GM21447 (cell line): Measurements from ENCODE around the gene FTCDNL1.

Experiments used
- ATAC-seq: cut with Tn5 transposase; IDR thresholded peaks from one replicate; pipeline ENCODE4 v1.9.1; 2021; ENCODE audit not compliant: unreplicated experiment

FTCDNL1 gene

DNA sequence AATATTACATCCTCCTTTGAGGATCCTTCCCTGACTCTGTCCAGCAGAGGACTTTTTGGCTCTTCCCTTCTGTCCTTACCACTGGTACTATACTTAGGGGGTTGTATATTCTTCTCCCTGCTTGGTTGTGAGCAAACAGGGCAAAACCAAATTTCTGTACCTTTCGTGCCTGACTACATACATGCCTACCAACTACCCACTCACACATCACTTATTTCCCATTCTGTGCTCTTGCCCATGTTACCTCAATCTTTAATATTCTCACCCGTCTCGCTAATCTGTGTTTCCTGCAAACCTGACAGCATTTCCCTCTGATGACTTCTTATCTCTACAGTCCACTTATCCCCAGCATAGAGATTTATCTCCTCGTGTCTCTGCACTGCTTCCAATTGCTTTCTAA, 58.6 kb downstream of the FTCDNL1 start:
- ATAC-seq: no peak

DNA sequence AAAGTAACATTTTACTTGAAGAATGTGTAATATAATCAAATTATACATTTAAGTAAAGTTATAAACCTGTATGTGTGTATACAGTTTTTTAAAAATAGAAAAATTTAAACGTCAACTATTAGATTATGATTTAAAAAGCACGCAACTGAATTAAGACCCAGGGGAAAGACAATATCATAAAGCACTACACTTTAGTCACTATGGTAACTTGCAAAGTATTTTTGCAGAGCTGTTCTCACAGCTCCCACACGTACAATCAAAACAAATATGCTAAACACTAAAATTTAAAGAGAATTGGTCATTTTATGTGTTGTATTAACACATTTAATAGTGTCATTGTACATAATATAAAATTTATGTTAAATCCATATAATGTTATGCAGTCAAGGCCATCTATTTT, 59.7 kb downstream of the FTCDNL1 start:
- no peak for ATAC-seq

DNA sequence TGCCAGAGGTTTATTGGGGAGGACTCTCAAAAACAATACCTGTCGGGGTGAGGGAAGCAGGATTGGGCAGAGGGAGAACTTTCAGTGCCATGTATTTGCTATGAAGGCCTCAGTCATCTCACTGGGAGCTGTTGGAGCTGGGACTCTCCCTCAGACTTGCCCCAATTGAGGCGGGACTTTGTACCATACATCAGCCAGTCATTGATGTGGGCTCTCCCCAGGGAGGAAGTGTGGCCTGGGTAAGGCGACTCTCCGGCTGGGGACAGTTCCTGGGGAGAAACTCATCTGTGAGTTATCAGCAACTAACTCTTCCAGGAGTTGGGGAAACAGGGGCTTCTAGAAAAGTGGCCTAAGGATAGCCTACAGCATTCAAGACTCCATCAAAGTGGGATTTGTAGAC, 66.5 kb downstream of the FTCDNL1 start:
- ATAC-seq: no peak

DNA sequence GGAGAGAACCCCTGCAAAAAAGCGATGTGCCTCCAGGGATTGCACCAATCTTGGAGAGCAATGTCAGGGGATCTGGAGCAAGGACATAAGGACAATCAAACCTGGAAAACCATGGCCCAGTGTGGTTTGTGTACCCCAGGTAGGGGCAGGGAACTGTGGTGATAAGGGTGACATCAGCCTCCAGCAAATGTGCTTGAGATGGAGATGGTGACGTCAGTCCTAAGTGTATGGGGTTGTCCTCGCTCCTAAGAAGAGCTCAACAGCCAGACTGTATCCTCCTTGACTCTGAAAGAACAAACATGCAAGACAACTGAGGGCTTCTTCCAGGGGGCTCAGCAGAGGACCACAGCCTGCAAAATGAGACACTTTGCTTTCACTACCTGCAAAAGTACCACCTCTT, 71.4 kb downstream of the FTCDNL1 start:
- no peak for ATAC-seq

DNA sequence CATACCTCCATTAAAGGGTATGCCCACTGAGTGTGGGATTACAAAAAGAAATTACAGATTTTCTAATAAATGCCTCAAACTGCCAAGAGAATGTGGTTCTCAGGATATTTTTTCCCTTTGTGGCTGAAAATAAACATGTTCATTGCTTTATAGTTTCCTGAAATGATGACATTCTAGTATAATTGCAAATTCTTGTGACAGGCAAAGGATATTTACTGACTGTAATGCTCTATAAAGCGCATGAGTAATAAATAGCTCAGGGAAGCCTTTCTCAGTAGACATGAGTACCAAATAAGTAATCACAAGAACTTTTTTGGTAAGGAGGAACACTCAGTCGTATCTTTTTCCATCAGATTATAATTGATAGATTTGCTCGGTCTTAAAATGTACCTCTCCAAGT, 72.3 kb downstream of the FTCDNL1 start:
- ATAC-seq: no peak

DNA sequence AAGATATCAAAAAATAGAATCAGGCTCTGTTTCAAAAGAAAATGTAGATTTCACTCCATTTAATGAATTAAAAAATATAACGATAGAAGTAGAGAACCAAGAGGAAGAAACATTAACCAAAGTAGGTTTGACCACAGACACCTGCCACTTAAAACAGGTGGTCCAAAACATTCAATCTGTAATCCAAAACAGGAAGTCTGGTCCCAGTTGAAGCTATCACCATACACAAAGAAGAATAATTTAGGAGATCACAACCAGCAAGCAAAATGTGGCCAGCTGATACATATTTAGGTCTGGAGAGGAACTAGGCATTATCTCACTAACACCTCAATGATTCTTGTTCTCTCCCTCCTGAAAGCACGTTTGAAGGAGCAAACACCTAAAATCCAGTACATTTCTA, 73.1 kb downstream of the FTCDNL1 start:
- no peak for ATAC-seq

DNA sequence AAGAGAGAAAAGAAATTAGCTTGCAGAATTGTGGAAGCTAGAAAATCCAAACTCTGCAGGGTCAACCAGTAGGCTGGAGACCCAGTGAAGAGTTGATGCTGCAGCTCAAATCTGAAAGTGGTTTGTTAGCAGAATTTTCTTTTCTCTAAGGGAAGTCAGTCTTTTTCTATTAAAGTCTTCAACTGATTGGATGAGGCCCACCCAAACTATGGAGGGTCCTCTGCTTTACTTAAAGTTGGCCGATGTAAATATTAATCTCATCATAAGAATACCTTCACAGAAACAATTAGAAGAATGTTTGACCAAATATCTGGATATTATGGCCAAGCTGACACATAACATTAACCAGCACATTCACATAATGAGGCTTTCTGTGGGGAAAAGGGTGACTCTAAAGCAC, 73.7 kb downstream of the FTCDNL1 start:
- no peak for ATAC-seq

DNA sequence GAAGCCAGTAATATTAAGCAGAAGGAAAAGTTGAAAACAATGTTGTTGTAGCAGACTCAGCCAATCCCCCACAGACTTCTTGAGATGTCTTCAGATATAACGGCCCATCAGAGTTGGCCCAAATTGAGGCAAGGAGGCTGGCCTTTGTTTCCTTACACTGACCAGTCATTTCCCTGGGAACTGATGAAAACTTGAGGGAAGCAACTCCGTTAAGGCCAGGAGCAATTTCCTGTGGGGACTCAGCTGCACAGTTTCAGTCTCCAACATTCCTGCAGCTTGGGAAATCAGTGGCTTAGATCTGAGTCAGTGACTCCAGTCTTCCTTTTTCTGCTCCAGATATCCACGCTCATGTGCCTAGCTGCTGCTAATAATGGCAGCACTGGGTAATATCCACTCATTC, 75.7 kb downstream of the FTCDNL1 start:
- no peak for ATAC-seq

DNA sequence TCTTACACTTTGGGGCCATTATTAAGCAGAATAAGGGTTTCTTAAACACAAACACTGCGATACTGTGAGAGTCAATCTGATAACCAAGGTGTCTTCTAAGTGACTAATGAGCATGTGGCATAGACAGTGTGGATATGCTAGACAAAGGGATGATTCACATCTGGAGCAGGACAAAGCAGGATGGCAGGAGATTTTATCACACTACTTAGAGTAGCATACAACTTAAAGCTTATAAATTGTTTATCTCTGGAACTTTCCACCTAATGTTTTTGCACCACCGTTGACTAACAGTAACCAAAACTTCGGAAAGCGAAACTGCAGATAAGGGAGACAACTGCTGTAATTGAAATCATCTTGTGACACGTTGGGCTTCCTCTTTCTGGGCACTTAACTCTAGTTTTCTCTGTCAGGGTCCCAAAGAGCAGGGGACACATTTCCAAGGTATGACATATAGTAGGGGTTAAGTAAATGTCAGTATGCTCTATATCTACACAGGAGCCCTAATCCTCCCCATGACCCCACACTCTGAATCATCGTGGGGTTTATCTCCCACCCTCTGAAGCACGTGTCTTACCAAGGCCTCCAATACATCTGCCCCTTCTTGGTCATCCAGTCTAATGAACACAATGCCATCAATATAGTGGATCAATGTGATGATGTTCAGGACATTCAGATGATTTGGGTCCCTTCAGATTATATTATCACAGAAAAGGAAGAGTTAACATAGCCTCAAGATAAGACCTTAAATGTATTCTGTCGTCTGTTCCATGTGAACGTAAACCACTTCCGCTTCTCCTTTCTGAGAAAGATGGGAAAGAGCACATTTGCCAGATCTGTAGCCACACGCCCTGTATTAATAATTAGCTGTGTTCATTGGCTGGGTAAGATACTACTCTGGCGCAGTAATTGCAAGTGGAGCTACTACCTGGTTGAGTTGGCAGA, 78.7 kb downstream of the FTCDNL1 start:
- no peak for ATAC-seq

DNA sequence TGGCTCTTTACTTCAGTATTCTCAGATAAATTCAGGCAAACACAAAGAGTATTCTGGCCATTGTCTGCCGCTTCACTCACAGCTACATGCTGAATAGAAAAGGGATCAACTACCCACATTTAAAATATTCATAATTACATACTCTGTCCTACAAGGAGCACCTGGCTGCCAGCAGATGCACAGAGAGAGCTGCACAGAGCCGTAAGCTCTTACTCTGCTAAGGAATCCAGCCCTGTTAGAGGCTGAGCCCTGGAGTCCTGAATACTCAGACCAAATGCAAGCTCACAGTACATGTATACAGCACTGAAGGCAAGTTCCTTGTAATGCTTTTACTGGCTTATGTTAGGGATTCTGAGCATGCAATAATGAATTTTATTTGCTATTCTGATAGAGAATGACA, 80.3 kb downstream of the FTCDNL1 start:
- ATAC-seq: no peak

DNA sequence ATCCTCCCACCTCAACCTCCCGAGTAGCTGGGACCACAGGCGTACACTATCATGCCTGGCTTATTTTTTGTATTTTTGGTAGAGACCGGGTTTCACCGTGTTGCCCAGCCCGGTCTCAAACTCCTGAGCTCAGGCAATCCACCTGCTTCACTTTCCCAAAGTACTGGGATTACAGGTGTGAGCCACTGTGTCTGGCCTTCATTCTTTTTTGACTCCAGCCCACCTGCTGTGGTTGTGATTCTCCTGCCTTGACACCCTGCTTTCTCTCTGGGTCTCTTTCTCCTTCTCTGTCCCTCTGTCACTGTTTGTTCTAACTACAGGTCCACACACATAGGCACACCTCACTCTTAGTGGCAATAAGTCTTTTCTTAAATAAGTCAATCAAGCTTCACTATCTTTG, 85.3 kb downstream of the FTCDNL1 start:
- ATAC-seq: no peak

DNA sequence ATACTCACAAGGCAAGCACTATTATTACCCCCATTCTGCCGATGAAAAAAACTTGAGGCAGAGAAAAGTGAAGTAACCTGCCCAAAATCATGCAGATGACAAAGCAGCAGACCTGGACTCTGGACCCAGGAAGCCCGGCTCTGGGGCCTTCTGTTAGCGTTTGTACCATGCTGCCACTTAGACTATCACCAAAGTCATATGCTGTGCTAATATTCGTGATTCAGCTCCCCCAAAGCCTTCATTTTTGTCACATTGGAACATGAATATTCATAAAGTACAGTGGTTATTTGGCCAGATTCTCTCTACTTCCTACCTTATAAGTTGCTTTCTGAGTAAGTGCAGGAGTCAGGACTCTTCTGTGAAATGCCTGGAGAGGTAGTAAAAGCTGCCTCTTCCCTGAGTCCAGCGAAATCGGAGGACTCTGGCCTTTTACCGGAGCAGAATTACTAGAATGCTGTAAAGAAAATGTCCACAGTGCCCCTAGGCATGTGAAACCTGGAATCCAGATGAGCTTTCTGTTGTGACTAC, 86.7 kb downstream of the FTCDNL1 start:
- no peak for ATAC-seq

DNA sequence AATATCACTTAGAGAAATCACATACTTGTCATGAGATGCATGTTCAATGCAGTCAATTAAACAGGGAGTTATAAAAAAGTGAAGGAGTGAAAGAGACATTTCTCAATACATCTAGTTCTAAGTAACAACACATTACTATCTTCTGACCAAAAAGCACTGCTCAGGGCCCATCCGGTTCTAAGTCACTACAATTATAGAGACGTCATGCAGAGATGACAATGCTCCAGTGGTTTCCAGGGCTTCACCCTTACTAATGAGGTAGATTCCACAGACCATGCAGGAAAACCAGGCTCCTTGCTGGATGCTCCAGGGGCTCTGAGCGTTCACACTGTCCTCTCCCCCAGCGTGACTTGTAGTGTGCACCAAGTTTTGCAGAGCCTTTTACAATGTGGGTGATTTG, 88.0 kb downstream of the FTCDNL1 start:
- ATAC-seq: no peak

DNA sequence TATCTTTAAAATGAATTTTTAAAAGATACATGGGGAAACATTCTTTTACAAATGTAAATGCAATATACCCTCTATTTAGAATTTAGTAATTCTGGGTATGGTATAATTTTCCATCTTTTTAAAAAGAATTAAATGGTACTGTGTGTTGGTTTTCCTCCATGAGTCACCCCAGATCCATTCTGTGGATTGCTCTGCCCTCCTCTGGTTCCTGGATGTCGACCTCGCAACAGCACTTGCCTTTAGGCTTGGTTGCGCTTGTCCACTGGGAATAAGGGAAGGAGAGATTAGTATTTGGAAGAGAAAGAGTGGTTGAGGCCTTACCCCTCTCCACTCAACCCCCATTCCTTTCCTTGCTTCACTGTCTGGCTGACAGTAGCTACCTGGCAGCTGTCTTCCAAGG, 90.4 kb downstream of the FTCDNL1 start:
- no peak for ATAC-seq

DNA sequence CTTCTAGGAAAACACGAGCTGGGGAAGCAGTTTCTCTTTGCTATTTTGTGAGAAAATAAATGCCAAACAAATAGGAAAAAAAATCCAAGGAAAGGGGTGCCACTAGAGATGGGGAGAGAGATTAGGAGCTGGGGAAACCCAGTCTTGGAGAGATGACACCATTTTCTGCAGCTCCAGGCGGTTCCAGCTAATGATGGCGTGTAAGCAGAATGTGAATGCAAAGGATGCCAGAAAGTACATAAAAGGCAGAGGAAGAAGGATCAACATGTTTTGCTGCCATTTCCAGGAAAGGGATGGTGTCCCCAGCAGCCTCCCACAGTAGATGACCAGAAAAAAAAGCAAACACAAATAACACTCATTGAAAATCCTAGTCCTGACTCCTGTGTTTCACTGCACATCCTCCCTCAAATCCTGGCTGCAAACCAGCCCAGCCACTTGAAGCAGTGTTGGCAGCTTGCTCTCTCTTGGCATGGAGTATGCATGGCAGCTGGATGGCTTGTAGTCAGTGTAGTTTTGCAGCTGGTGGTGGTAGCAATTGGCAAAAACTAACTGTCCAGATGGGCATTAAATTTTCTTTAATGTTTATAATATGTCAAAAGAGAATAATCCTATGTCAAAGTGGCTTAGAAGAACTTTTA, 93.6 kb downstream of the FTCDNL1 start:
- no peak for ATAC-seq

DNA sequence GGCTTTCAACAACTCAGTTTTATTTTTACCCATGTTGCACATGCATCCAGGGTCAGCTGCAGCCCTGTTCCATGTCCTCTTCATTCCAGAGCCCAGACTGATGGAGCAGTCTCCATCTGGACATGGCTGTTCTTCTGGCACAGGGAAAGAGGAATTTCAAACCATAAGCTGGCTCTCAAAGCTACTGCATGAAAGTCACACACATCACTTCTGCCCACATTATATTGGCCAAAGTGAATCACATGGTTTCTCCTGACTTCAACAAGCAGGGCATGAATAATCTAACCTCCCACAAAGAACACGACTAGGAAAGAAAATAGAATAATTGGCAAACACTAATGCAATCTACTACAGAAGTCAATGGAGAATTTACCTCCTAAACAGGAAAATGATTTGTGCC, 94.2 kb downstream of the FTCDNL1 start:
- no peak for ATAC-seq

DNA sequence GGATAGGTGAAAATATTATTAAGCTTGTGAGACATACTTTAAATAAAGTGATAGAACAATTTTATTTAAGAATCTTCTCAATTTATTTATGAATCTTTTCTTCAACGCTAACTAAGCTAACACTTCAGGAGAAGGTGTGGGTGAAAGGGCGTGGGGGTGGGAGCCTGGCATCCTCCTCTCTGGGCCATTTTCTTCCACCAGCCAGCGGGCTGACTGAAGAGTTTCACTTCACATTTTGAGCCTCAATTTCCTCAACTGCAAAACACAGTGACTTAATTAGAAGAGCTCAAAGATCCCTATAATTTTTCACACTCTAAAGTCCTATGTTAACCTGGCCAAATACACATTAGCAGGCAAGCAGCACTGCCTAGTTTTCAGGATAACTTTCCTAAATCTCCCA, 94.8 kb downstream of the FTCDNL1 start:
- ATAC-seq: no peak

DNA sequence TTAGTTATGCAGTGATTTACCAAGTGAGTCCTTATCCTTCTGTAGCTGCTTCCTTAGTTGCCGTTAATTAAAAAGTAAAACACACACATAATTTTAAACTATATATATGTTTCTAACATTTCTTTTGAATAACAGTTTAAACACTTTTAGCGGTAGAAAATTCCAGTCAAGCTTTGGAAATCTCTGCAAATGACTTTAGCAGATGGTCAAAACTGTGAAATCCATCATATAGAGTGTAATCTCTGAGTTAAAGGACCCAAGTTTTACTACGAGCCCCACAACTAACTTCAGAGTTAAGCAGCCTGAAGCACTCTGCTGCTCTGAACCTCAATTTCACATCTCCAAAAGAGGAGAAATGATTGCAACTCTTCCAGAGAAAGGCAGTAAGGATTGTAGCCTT, 96.2 kb downstream of the FTCDNL1 start:
- no peak for ATAC-seq

DNA sequence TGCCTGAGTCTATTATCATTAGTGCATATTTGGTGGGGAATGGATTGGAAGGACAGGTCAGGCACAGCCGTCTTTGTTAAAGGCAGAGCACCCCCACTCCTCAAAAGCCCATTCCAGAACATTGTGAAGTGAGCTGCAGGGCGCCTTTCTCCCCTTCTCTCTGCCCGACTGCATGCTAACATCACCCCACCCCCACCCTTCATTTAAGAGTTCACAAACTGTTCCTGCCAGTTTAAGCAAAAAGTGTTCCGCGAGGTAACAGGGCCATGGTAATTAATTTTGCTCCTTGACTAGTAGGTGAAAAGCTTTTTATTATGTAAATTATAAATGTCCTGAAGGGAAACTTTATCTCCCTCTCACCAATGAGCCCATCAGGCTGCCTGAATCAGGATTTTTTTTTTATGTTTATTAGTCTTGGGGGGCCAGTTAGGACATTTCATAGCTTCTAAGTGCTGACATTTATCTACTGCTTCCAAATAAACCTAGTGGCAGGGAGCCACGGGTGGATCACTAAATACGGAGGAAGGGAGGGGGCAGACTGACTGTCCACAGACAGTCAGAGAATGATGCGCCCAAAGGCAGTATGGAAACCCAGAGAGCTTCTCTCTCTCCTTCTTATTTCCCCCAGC, 99.4 kb downstream of the FTCDNL1 start:
- ATAC-seq: no peak

DNA sequence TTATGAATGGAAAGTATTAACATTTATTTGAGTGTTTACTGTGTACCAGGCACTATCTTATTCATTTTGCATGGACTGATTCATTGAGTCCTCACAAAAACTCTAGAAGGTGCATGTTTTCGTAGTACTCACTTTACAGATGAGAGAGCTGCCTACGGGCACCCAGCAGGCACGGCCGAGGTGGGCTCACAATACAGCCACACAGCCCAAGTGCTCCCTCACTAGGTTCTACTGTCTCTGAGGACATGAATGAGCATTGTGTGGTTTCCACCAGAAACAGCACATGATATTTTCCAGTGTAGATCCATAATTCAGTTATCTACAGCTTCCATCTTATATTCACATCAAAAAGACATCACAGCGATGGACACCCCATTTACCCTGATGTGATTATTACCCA, 101.4 kb downstream of the FTCDNL1 start:
- no peak for ATAC-seq

DNA sequence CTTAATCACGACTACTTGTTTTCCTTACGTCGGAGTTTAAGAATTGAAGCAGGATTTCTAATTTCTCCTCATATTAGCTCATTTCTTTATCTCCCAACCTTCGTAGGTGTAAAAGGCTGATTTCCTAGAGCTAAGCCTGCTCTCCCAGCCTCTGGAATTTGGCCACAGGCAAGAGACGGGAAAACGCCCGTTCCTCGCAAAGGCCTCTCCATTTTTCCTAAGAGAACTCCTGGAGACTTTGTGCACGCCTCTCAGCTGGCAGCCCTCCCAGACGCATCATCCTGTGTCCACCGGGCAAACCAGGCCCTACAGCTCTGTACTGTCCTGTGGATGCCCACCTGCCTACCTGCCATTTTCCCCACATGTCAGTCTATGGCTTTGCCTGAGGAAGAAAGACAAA, 106.3 kb downstream of the FTCDNL1 start:
- no peak for ATAC-seq

DNA sequence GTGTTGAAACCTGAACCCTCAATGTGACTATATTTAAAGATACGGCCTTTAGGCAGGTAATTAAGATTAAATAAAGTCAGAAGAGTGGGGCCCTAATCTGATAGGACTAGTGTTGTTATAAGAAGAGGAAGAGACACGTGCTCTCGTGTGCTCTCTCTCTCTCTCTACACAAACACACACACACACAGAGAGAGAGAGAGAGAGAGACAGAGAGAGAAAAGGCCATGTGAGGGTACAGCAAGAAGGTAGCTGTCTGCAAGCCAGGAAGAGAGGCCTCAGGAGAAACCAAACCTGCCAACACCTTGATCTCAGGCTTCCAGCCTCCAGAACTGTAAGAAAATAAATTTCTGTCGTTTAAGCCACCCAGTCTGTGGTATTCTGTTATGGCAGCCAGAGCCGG, 106.7 kb downstream of the FTCDNL1 start:
- ATAC-seq: no peak
